IPS-18a (cell line): Measurements from ENCODE around the gene IL17RD.

Experiments
- H3K27ac ChIP-seq: one replicate; pipeline ENCODE4 v1.5.1; 2013; ENCODE audit warnings: low read length
- H3K27me3 ChIP-seq: one replicate; pipeline ENCODE4 v1.6.1; 2013; ENCODE audit warnings: mild to moderate bottlenecking, low read length; ENCODE audit not compliant: control insufficient read depth, insufficient read depth
- H3K36me3 ChIP-seq: one replicate; pipeline ENCODE4 v1.6.1; 2013; ENCODE audit warnings: low read depth, low read length; ENCODE audit not compliant: control insufficient read depth
- H3K4me1 ChIP-seq: one replicate; pipeline ENCODE4 v1.6.1; 2013; ENCODE audit warnings: low read depth, low read length; ENCODE audit not compliant: control insufficient read depth
- H3K4me3 ChIP-seq: one replicate; pipeline ENCODE4 v1.5.1; 2013; ENCODE audit warnings: low read length
- H3K9ac ChIP-seq: one replicate; pipeline ENCODE4 v1.6.1; 2013; ENCODE audit warnings: mild to moderate bottlenecking, low read length, moderate library complexity
- H3K9me3 ChIP-seq: one replicate; pipeline ENCODE4 v1.6.1; 2013; ENCODE audit warnings: low read depth, low read length; ENCODE audit not compliant: control insufficient read depth

The IL17RD gene

GRCh38 chr3:57098418-57099310 is 66.5 kb downstream of the IL17RD start:
- H3K4me3 ChIP-seq = no peak overlapping the region
- H3K4me1 ChIP-seq = no peaks in the 10 kb centered on the region
- no peak overlapping the region for H3K27ac ChIP-seq
- no peak overlapping the region for H3K9ac ChIP-seq
- H3K27me3 ChIP-seq = no peaks in the 10 kb centered on the region
- H3K36me3 ChIP-seq = peaks cover 76% of the 10 kb centered on the region
- H3K9me3 ChIP-seq = no peaks in the 10 kb centered on the region

- no peak overlapping the region for H3K9ac ChIP-seq
- H3K27me3 ChIP-seq = no peaks in the 10 kb centered on the region
- peaks cover 65% of the 10 kb centered on the region for H3K36me3 ChIP-seq
- no peak overlapping the region for H3K27ac ChIP-seq
- no peaks in the 10 kb centered on the region for H3K4me1 ChIP-seq
- H3K4me3 ChIP-seq = no peak overlapping the region
- no peaks in the 10 kb centered on the region for H3K9me3 ChIP-seq
Observed at GRCh38 chr3:57097536-57097935, 67.6 kb downstream of the IL17RD start.

GRCh38 chr3:57095363-57095762 is 69.8 kb downstream of the IL17RD start:
- Histone ChIP-seq H3K9ac (no peak overlapping the region), H3K27me3 (no peaks in the 10 kb centered on the region), H3K4me1 (no peaks in the 10 kb centered on the region), H3K9me3 (no peaks in the 10 kb centered on the region), H3K36me3 (peaks cover 46% of the 10 kb centered on the region), H3K4me3 (no peak overlapping the region), H3K27ac (no peak overlapping the region)

DNA sequence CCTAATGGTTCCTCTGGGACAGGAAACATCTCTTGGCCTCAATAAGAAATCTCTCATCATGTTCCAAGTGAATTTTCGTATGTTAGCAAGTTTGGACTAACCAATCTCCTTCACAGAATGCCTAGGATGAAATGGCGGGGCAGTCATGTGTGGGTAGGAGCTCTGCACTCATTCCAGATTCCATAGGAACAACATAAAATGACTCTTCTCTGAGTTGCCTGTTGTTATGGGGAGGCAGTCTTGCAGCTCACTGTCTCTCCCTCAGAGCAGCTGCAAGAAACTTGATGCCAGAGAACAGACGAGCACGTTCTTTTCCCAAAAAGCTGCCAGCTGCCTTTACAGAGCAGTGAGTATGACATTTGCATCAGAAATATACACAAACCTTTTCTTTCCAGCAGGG is 70.6 kb downstream of the IL17RD start:
- H3K36me3 ChIP-seq = peaks cover 45% of the 10 kb centered on the region
- no peaks in the 10 kb centered on the region for H3K4me1 ChIP-seq
- H3K9me3 ChIP-seq = no peaks in the 10 kb centered on the region
- H3K4me3 ChIP-seq = no peak overlapping the region
- no peaks in the 10 kb centered on the region for H3K27me3 ChIP-seq
- no peak overlapping the region for H3K27ac ChIP-seq
- H3K9ac ChIP-seq = no peak overlapping the region

DNA sequence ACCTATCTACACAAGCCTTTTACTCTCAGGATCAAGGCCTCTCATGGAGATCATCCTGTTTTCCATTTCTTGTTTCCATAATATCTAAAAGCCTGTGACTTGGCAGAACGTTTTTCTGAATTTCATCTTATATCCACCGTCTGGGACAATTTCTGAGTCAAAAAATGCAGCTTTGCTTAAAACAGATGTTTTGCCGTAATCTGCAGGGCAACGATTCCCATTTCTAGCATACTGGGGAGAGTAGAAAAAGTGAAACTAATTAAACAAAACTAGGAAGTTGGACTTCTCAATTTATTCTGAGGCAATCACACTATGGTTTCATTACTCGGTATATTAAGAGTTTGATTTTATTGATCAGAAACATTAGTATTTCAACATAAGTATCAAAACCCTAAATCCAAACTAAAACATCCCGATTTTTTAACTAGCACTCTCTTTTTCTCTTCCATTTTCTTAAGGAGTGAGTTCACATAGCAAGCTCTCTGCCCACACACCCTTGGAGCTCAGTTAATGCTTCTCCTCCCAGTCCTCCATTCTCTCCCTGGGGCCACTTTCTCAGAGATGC is 71.1 kb downstream of the IL17RD start:
- H3K4me3 ChIP-seq = no peak overlapping the region
- no peak overlapping the region for H3K27ac ChIP-seq
- no peaks in the 10 kb centered on the region for H3K9me3 ChIP-seq

DNA sequence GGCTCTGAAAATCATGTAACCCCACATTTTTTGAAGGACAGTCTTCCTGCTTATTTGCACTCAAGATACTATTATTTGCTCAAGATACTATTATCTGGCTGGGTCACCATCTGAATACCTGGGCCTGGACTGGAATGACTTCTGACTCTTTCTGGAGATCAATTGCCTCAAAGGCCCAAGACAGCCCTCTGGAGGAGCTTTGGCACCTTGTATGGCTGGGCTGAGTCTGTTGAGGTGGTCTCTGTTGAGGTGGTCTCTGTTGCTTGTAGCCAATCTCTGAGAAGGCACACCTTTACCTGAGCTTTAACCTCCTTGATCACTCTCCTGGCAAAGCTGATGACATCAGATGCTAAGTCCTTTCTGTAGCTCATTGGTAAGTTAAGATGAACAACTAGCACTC is 71.7 kb downstream of the IL17RD start:
- Histone ChIP-seq H3K9ac (no peak overlapping the region), H3K36me3 (peaks cover 34% of the 10 kb centered on the region), H3K9me3 (no peaks in the 10 kb centered on the region), H3K4me3 (no peak overlapping the region), H3K27ac (no peak overlapping the region), H3K4me1 (no peaks in the 10 kb centered on the region), H3K27me3 (no peaks in the 10 kb centered on the region)

More for the DNA sequence above, 71.1 kb downstream of the IL17RD start:
- H3K27me3 ChIP-seq = no peaks in the 10 kb centered on the region
- peaks cover 40% of the 10 kb centered on the region for H3K36me3 ChIP-seq
- H3K9ac ChIP-seq = no peak overlapping the region
- H3K4me1 ChIP-seq = no peaks in the 10 kb centered on the region

GRCh38 chr3:57091521-57092273 is 73.5 kb downstream of the IL17RD start:
- Histone ChIP-seq H3K36me3 (peaks cover 19% of the 10 kb centered on the region), H3K9me3 (no peaks in the 10 kb centered on the region), H3K9ac (no peak overlapping the region), H3K27ac (no peak overlapping the region), H3K27me3 (no peaks in the 10 kb centered on the region), H3K4me1 (no peaks in the 10 kb centered on the region), H3K4me3 (no peak overlapping the region)

DNA sequence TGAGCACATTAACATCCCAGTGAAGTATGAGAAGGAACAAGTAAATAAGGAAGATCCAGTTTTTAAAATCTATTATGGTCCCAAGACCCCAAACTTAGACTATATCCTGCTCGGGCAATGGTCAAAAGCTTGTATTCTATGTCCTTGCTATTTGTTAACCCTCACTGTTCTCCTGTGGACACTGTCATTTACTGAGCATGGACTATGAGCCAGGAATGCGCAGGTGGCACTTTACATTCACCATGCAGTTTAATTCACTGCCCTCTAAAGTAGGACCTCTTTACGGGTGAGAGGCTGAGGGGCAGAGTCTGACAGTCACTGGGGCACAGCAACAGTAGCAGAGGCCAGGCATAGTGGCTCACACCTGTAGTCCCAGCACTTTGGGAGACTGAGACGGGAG is 76.1 kb downstream of the IL17RD start:
- Histone ChIP-seq H3K4me1 (no peaks in the 10 kb centered on the region), H3K4me3 (no peak overlapping the region)

DNA sequence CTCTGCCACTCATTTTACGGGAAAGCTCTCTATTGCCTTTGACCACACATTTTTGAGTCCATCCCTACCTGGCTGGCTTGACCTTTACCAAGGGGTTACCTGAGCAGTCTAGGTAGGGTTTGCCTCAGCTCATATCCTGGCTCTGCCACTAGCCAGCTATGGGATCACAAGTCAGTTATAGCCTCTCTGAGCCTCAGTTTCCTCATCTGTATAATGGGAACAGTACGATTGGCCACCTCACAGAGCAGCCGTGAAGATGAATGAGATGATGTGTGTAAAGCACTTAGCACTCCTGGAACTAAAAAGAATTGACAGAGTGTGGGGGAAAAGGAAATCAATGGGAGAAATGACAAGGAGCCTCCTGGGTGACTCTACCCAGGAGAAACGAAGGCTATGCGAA is 76.7 kb downstream of the IL17RD start:
- no peak overlapping the region for H3K27ac ChIP-seq
- H3K9ac ChIP-seq = no peak overlapping the region
- no peak overlapping the region for H3K4me3 ChIP-seq
- H3K27me3 ChIP-seq = no peaks in the 10 kb centered on the region
- H3K4me1 ChIP-seq = no peaks in the 10 kb centered on the region
- H3K36me3 ChIP-seq = no peaks in the 10 kb centered on the region
- H3K9me3 ChIP-seq = no peaks in the 10 kb centered on the region

More for the DNA sequence above, 76.1 kb downstream of the IL17RD start:
- H3K9ac ChIP-seq = no peak overlapping the region
- H3K27ac ChIP-seq = no peak overlapping the region
- H3K36me3 ChIP-seq = no peaks in the 10 kb centered on the region
- H3K9me3 ChIP-seq = no peaks in the 10 kb centered on the region
- H3K27me3 ChIP-seq = no peaks in the 10 kb centered on the region

DNA sequence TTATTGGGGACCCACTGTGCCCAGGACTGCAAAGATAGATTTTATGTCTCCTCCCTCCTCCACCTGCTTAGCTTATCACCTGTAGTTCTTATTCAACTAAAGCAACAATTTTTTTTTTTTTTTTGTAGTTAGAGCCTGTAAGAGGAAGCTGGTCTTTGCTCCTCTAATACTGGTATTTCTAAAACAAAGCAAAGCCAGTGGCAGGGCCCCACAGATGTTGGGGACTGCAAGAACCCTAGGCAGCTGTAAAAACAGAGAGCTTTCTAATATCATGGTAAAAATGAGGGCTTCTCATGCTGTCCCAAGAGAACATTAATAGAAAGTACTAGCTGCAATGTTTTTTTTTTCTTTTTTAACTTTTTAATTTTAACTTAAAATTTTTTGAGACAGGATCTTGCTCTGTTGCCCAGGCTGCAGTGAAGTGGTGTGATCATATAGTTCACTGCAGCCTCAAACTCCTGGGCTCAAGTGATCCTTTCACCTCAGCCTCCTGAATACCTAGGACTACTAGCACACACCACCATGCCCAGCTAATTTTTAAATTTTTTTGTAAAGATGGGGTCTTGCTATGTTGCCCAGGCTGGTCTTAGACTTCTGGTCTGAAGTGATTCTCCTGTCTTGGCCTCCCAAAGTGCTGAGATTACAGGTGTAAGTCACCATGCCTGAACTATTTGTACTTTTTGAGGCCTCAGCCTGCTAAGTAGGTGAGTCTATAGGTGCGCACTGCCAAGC is 77.6 kb downstream of the IL17RD start:
- H3K27me3 ChIP-seq = no peaks in the 10 kb centered on the region
- no peak overlapping the region for H3K4me3 ChIP-seq
- H3K27ac ChIP-seq = no peak overlapping the region
- H3K9ac ChIP-seq = no peak overlapping the region
- no peaks in the 10 kb centered on the region for H3K4me1 ChIP-seq
- H3K9me3 ChIP-seq = no peaks in the 10 kb centered on the region
- H3K36me3 ChIP-seq = no peaks in the 10 kb centered on the region

DNA sequence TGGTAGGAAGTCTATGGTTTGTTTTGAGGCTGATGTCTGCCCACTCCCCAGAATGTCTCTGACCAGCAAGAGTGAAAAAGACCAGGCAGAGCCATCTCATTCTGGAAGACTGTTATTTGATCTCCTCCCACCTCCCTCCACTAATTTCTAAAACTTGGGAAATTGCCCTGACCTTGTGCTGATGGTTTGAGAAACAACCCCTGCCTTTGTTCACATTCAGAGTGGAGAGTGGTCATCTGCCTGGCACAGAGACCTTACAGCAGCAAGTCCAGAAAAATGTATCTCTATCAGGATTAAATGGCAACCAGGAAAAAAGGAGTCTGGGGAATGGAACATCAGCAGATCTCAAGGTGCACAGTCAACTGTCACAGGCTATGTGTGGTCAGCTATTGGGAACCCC is 79.0 kb downstream of the IL17RD start:
- Histone ChIP-seq H3K27ac (no peak overlapping the region), H3K4me3 (no peak overlapping the region), H3K9me3 (no peaks in the 10 kb centered on the region), H3K4me1 (no peaks in the 10 kb centered on the region), H3K27me3 (no peaks in the 10 kb centered on the region), H3K9ac (no peak overlapping the region), H3K36me3 (no peaks in the 10 kb centered on the region)
